HCT116 (cell line): Measurements from ENCODE around the gene ACO2.

Source experiments
- CEBPB ChIP-seq: IDR thresholded peaks from 2 replicates; pipeline ENCODE4 v1.6.1; 2012; ENCODE audit warnings: low read depth
- POLR2A ChIP-seq: IDR thresholded peaks from 2 replicates; pipeline ENCODE4 v1.7.0; 2011; ENCODE audit warnings: borderline replicate concordance; ENCODE audit not compliant: insufficient read depth, insufficient read length; ENCODE audit errors: extremely low read depth
- POLR2AphosphoS5 ChIP-seq: IDR thresholded peaks from 2 replicates; pipeline ENCODE4 v1.6.1; 2011; ENCODE audit warnings: mild to moderate bottlenecking, low read depth, low read length, moderate library complexity
- RAD21 ChIP-seq: IDR thresholded peaks from 2 replicates; pipeline ENCODE4 v1.6.1; 2012; ENCODE audit warnings: low read depth, mild to moderate bottlenecking
- SIN3A ChIP-seq: IDR thresholded peaks from 2 replicates; pipeline ENCODE4 v1.6.1; 2012; ENCODE audit warnings: low read depth
- TCF7L2 ChIP-seq: IDR thresholded peaks from 2 replicates; pipeline ENCODE4 v1.7.0; 2011; ENCODE audit warnings: borderline replicate concordance, inconsistent platforms; ENCODE audit not compliant: insufficient read depth, insufficient read length; ENCODE audit errors: extremely low read depth
- YY1 ChIP-seq: IDR thresholded peaks from 2 replicates; pipeline ENCODE4 v1.6.1; 2011; ENCODE audit warnings: low read length, low read depth, moderate library complexity, mild to moderate bottlenecking; ENCODE audit not compliant: insufficient replicate concordance; ENCODE audit errors: extremely low read depth
- ZNF274 ChIP-seq: fragments of 200-500 bp; sonication (Bioruptor generic); IDR thresholded peaks from 2 replicates; pipeline ENCODE4 v1.6.1; 2014; ENCODE audit warnings: mild to moderate bottlenecking, low read depth, low read length, inconsistent platforms
- TF ChIP-seq, protein P1 (sequence below), 3 experiments: fragments of 200-600 bp in 1 of 3; sonication (generic) in 1 of 3; IDR thresholded peaks in 2 of 3; conservative IDR thresholded peaks in 1 of 3; 2 replicates each; pipeline ENCODE4 v1.5.1; 2012 to 2017; ENCODE audit warnings: low read depth in 2 of 3, low read length in 2 of 3, antibody characterized with exemption in 1 of 3, borderline replicate concordance in 1 of 3, control low read depth in 1 of 3, mild to moderate bottlenecking in 1 of 3, mixed read lengths in 1 of 3, mixed run types in 1 of 3, moderate library complexity in 1 of 3; ENCODE audit not compliant: insufficient read depth in 1 of 3
- TF ChIP-seq, protein P2 (sequence below): IDR thresholded peaks from 2 replicates; pipeline ENCODE4 v1.6.1; 2012; ENCODE audit warnings: low read depth
- TF ChIP-seq, protein P3 (sequence below): IDR thresholded peaks from 2 replicates; pipeline ENCODE4 v1.6.1; 2012

DNA sequence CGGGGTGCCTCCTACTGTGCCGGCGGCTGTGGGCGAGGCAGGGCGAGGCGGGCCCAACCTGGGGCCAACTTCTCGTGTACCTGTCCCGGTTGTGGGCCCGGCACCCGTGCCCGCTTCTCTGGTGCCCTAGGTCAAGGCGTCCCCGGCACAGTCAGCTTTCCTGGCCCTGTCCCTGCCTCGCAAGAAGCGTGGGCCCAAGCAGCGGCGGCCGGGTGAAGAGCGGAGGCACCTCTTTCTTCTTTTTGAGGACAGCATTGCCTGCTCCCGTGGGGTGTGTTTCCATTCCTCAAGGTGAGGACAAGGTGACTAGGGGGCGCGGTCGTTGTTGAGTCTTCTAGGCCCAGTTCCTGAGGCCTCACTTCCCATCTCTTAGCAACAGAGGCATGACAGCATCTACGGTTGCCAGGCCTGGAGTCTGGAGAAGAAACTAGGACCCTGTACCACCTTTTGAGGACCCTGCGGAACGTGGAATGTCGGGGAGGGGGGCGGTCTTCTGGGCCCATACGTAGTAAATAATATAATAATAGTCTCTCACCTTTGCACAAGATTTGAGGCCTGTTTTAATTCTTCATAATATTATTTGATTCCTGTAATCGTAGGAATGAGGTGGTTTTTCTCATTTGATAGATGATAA is 418 bp downstream of the ACO2 start:
- TF ChIP-seq RAD21 = no peak
- TF ChIP-seq YY1 = no peak
- no peak for TF ChIP-seq CEBPB
- TF ChIP-seq, protein P1, sequence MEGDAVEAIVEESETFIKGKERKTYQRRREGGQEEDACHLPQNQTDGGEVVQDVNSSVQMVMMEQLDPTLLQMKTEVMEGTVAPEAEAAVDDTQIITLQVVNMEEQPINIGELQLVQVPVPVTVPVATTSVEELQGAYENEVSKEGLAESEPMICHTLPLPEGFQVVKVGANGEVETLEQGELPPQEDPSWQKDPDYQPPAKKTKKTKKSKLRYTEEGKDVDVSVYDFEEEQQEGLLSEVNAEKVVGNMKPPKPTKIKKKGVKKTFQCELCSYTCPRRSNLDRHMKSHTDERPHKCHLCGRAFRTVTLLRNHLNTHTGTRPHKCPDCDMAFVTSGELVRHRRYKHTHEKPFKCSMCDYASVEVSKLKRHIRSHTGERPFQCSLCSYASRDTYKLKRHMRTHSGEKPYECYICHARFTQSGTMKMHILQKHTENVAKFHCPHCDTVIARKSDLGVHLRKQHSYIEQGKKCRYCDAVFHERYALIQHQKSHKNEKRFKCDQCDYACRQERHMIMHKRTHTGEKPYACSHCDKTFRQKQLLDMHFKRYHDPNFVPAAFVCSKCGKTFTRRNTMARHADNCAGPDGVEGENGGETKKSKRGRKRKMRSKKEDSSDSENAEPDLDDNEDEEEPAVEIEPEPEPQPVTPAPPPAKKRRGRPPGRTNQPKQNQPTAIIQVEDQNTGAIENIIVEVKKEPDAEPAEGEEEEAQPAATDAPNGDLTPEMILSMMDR (IDR thresholded peaks at IDR 0.05 in 2 of 3, conservative IDR thresholded peaks at IDR 0.05 in 1 of 3; ENCODE audit: borderline replicate concordance in 1 of 3, insufficient read depth in 1 of 3, low read depth in 2 of 3, low read length in 2 of 3) = no peak
- TF ChIP-seq, protein P2, sequence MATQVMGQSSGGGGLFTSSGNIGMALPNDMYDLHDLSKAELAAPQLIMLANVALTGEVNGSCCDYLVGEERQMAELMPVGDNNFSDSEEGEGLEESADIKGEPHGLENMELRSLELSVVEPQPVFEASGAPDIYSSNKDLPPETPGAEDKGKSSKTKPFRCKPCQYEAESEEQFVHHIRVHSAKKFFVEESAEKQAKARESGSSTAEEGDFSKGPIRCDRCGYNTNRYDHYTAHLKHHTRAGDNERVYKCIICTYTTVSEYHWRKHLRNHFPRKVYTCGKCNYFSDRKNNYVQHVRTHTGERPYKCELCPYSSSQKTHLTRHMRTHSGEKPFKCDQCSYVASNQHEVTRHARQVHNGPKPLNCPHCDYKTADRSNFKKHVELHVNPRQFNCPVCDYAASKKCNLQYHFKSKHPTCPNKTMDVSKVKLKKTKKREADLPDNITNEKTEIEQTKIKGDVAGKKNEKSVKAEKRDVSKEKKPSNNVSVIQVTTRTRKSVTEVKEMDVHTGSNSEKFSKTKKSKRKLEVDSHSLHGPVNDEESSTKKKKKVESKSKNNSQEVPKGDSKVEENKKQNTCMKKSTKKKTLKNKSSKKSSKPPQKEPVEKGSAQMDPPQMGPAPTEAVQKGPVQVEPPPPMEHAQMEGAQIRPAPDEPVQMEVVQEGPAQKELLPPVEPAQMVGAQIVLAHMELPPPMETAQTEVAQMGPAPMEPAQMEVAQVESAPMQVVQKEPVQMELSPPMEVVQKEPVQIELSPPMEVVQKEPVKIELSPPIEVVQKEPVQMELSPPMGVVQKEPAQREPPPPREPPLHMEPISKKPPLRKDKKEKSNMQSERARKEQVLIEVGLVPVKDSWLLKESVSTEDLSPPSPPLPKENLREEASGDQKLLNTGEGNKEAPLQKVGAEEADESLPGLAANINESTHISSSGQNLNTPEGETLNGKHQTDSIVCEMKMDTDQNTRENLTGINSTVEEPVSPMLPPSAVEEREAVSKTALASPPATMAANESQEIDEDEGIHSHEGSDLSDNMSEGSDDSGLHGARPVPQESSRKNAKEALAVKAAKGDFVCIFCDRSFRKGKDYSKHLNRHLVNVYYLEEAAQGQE = no peak
- TF ChIP-seq SIN3A = no peak
- no peak for TF ChIP-seq POLR2A
- no peak for TF ChIP-seq POLR2AphosphoS5
- TF ChIP-seq, protein P3, sequence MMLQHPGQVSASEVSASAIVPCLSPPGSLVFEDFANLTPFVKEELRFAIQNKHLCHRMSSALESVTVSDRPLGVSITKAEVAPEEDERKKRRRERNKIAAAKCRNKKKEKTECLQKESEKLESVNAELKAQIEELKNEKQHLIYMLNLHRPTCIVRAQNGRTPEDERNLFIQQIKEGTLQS = no peak
- TF ChIP-seq TCF7L2 = no peak
- TF ChIP-seq ZNF274 = no peak
